Gastrocnemius medialis (tissue), 4 donors: Measurements from ENCODE around the gene RLN3. TPM values are rescaled to one million over a fixed set of nuclear protein-coding genes. Genes with fewer than 3 reads are reported as not detected.

Experiments
- ATAC-seq, 2 donors: fragments of 150-250 bp; one replicate each; pipeline ENCODE4 v1.9.1; 2016
- DNase-seq, 2 donors: peaks; one replicate each; pipeline ENCODE4 v3.0.0-alpha.2; 2019
- H3K27ac ChIP-seq, 4 donors: fragments of 200-600 bp; sonication (generic); 1 replicate in 1 of 4; 2 replicates in 3 of 4; pipeline ENCODE4 v1.5.1; 2016 to 2018; ENCODE audit warnings: mild to moderate bottlenecking in 2 of 4, moderate library complexity in 1 of 4
- H3K27me3 ChIP-seq, 3 donors: fragments of 200-600 bp; sonication (generic) in 2 of 3; 1 replicate in 1 of 3; 2 replicates in 2 of 3; pipeline versions ENCODE4 v1.5.1 to v1.6.0; 2016 to 2019; ENCODE audit warnings: mild to moderate bottlenecking in 1 of 3, moderate library complexity in 1 of 3
- H3K36me3 ChIP-seq, 2 donors: fragments of 200-600 bp; sonication (generic) in 1 of 2; one replicate each; pipeline ENCODE4 v1.5.1; 2017 to 2018
- H3K4me1 ChIP-seq, 2 donors: fragments of 200-600 bp; sonication (generic) in 1 of 2; one replicate each; pipeline ENCODE4 v1.5.1; 2016 to 2017; ENCODE audit warnings: mild to moderate bottlenecking in 2 of 2
- H3K4me3 ChIP-seq, 4 donors: fragments of 200-600 bp; sonication (generic) in 3 of 4; 1 replicate in 1 of 4; 2 replicates in 3 of 4; pipeline ENCODE4 v1.5.1; 2016 to 2019; ENCODE audit warnings: mild to moderate bottlenecking in 2 of 4
- H3K9me3 ChIP-seq, 3 donors: fragments of 200-600 bp; sonication (generic) in 2 of 3; 1 replicate in 1 of 3; 2 replicates in 2 of 3; pipeline ENCODE4 v1.5.1; 2016 to 2019
- CTCF ChIP-seq, 5 experiments: fragments of 450-650 bp in 3 of 5; fragments of 200-600 bp in 2 of 5; sonication (generic) in 2 of 5; IDR thresholded peaks in 4 of 5; conservative IDR thresholded peaks in 1 of 5; 1 replicate in 4 of 5; 2 replicates in 1 of 5; pipeline ENCODE4 v1.5.1; 2016 to 2019; ENCODE audit warnings: antibody characterized with exemption in 5 of 5, mild to moderate bottlenecking in 3 of 5, moderate library complexity in 3 of 5
- POLR2A ChIP-seq, 2 donors: fragments of 450-650 bp; IDR thresholded peaks; one replicate each; pipeline ENCODE4 v1.6.1; 2017; ENCODE audit warnings: antibody characterized with exemption in 2 of 2, mild to moderate bottlenecking in 2 of 2, moderate library complexity in 2 of 2
- in situ Hi-C, 4 donors: fragments of 200-750 bp; cut with MboI; loops; one replicate each; pipeline versions ENCODE4 v1.15.0 to v1.8.0; 2017; ENCODE audit warnings: low sequenced_read_pairs in 4 of 4
- intact Hi-C: fragments of 100-400 bp; cut with DNase I; formaldehyde crosslinking; loops from one replicate; pipeline ENCODE4 v1.15.1; 2023; ENCODE audit warnings: low total_unique reads
- total RNA-seq, 4 donors: library from RNA; depleted of rRNA; stranded (reverse); fragments of >200 nt; gene quantifications; one replicate each; pipeline versions ENCODE4 v1.1.0 to v1.2.3, GENCODE V29; 2016

Gene RLN3
- total RNA-seq, 4 donors from 2014 or later = not detected

DNA sequence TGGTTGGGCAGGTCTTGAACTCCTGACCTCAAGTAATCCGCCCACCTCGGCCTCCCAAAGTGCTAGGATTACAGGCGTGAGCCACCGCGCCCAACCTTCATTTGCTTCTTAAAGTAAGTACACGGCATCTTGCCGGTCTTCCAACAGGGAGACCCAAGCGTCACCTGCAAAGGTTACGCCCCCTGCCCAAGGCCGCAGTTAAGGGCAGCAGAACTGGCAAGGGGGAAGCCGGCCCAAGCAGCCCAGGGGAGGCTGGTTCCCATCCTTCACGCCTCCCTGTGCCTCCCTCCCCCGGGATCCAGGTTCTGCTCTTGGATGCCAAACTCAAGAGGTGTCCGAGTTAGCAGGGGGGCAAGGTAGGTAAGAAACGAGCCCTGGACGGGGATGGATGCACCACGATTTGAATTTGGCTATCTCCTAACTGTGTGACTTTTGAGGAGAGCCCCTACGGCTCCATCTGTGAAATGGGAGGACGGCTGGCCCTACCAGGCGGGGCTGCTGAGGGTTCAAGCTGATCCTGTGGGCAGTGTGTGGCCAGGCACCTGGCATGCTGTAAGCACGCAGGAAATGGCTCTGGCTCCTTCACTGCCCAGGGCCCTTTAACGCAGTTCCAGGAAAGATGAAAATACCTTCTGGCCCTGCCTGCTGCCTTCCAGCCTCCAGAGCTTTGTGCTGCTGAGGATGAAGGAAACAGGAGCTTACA, 30.9 kb upstream of the RLN3 start:
- no peaks in the 10 kb centered on the region for H3K9me3 ChIP-seq
- H3K27ac ChIP-seq = peak overlapping the region; percentile 2 to 70 (median 38)
- H3K27me3 ChIP-seq = no peaks in the 10 kb centered on the region
- DNase-seq (no peak), ATAC-seq (no peak)
- H3K4me1 ChIP-seq = peaks cover 13 to 22% of the 10 kb centered on the region in 2 donors
- in situ Hi-C loops (no loop called here), intact Hi-C loops (no loop called here)
- no peak overlapping the region for H3K4me3 ChIP-seq
- no peaks in the 10 kb centered on the region for H3K36me3 ChIP-seq
- no peak for TF ChIP-seq CTCF (IDR thresholded peaks at IDR 0.05 in 4 of 5, conservative IDR thresholded peaks at IDR 0.05 in 1 of 5)
- no peak for TF ChIP-seq POLR2A (IDR thresholded peaks at IDR 0.05)

- no peaks in the 10 kb centered on the region for H3K36me3 ChIP-seq
- TF ChIP-seq POLR2A (IDR thresholded peaks at IDR 0.05) (no peak), CTCF (IDR thresholded peaks at IDR 0.05 in 4 of 5, conservative IDR thresholded peaks at IDR 0.05 in 1 of 5) (no peak)
- H3K27me3 ChIP-seq = no peaks in the 10 kb centered on the region
- no peak overlapping the region for H3K4me3 ChIP-seq
- ATAC-seq = no peak
- peaks cover 19 to 28% of the 10 kb centered on the region in 2 donors for H3K4me1 ChIP-seq
- intact Hi-C loops = no loop called here
- in situ Hi-C loops = no loop called here
- DNase-seq = no peak
- H3K27ac ChIP-seq = peak overlapping the region; percentile 2 to 70 (median 38)
- H3K9me3 ChIP-seq = no peaks in the 10 kb centered on the region
Observed at GRCh38 chr19:13997631-13997962, 30.4 kb upstream of the RLN3 start.

DNA sequence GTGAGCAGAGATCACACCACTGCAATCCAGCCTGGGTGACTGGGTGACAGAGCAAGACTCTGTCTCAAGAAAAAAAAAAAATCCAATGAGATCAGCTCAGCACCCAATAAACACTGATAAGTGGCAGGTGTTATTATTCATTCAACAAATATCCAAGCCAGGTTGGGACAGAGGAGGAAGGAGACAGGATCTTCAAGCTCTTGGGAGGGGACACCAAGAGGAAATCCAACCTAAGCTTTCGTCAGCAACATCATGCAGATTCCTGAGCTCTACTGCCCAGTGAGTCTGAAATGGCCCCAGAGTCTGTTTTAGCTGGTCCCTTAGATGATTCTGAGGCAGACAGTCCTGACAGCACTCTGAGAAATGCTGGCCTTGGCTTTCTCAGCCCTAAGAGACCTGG, 29.5 kb upstream of the RLN3 start:
- Histone ChIP-seq H3K27ac (peak overlapping the region in 1 of 4 donors; percentile 70), H3K36me3 (no peaks in the 10 kb centered on the region), H3K27me3 (no peaks in the 10 kb centered on the region), H3K9me3 (no peaks in the 10 kb centered on the region), H3K4me1 (peaks cover 27 to 36% of the 10 kb centered on the region in 2 donors), H3K4me3 (no peak overlapping the region)
- DNase-seq (no peak), ATAC-seq (no peak)
- intact Hi-C loops = no loop called here
- in situ Hi-C loops = no loop called here
- TF ChIP-seq POLR2A (IDR thresholded peaks at IDR 0.05) = no peak

DNA sequence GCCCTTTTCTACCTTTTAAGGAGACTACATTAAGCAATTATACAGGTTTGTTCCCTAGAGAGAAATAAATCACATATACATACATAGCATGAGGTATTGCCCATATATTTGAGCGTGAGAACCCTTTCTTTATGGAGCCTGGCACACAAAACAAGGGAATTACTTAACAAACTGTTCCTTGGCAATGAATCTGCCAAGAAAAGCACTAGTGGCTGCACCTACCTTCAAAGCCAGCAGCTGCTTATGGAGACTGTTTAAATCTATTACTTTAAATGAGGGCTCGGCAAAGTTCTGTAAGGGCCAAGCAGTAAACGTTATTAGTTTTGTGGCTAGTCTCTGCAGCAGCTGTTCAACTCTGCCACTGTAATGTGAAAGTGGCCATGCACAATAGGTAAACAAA, 28.9 kb upstream of the RLN3 start:
- H3K27ac ChIP-seq = no peak overlapping the region
- ATAC-seq (no peak), DNase-seq (no peak)
- intact Hi-C loops (no loop called here), in situ Hi-C loops (no loop called here)
- peaks cover 34 to 42% of the 10 kb centered on the region in 2 donors for H3K4me1 ChIP-seq
- H3K9me3 ChIP-seq = no peaks in the 10 kb centered on the region
- TF ChIP-seq POLR2A (IDR thresholded peaks at IDR 0.05) = no peak
- H3K4me3 ChIP-seq = no peak overlapping the region
- no peaks in the 10 kb centered on the region for H3K36me3 ChIP-seq
- no peaks in the 10 kb centered on the region for H3K27me3 ChIP-seq

GRCh38 chr19:14000691-14001375, 27.1 kb upstream of the RLN3 start:
- H3K27me3 ChIP-seq = no peaks in the 10 kb centered on the region
- in situ Hi-C loops = loop anchor here in 1 of 4 donors (5.0 kb wide), 1 partner anchor 49 kb away; the partner anchor contains the start of gene DCAF15
- H3K27ac ChIP-seq = peak overlapping the region; percentile 96 to 100 (median 99)
- intact Hi-C loops = loop anchor here (10.0 kb wide), 1 partner anchor 206 kb away; the partner anchor contains the start of gene ZSWIM4
- no peaks in the 10 kb centered on the region for H3K36me3 ChIP-seq
- ATAC-seq (no peak), DNase-seq (no peak)
- H3K9me3 ChIP-seq = no peaks in the 10 kb centered on the region
- no peak overlapping the region for H3K4me3 ChIP-seq
- no peak for TF ChIP-seq POLR2A (IDR thresholded peaks at IDR 0.05)
- peaks cover 40 to 47% of the 10 kb centered on the region in 2 donors for H3K4me1 ChIP-seq

- Histone ChIP-seq H3K27ac (peak overlapping the region; percentile 96 to 100 (median 99)), H3K36me3 (no peaks in the 10 kb centered on the region), H3K27me3 (no peaks in the 10 kb centered on the region), H3K4me3 (no peak overlapping the region), H3K9me3 (no peaks in the 10 kb centered on the region), H3K4me1 (peaks cover 40 to 45% of the 10 kb centered on the region in 2 donors)
- peak in 1 of 2 donors; percentile 83 for DNase-seq
- intact Hi-C loops (loop anchor here (1.0 to 10.0 kb wide), 2 partner anchors 70 to 208 kb away; partner anchors contain the start of genes MISP3 and ZSWIM4), in situ Hi-C loops (loop anchor here in 1 of 4 donors (5.0 kb wide), 1 partner anchor 50 kb away; the partner anchor contains the start of gene DCAF15)
- TF ChIP-seq POLR2A (IDR thresholded peaks at IDR 0.05) (no peak), CTCF (IDR thresholded peaks at IDR 0.05 in 4 of 5, conservative IDR thresholded peaks at IDR 0.05 in 1 of 5) (no peak)
- peak in 1 of 2 donors; percentile 10 for ATAC-seq
Observed at GRCh38 chr19:14002571-14003250, 25.2 kb upstream of the RLN3 start.
